ENCODE measurements around the gene PPARD. TPM values are rescaled to one million over a fixed set of nuclear protein-coding genes. Genes with fewer than 3 reads are reported as not detected.

PPARD gene
- total and polyA plus RNA-seq, 2 of the 13 experiments (the other 11 are each of a cell fraction or from before 2014, with no cell fraction given): 6.1 to 13.3 TPM

- TF ChIP-seq HBP1 (CRISPR knock-in tag; IDR thresholded peaks at IDR 0.05; ENCODE audit: low read depth): no peak
- no peak for TF ChIP-seq FLYWCH1 (CRISPR knock-in tag; IDR thresholded peaks at IDR 0.05)
- peak; percentile 33; the same call in 1 of the 2 replicates for TF ChIP-seq CBX5 (CRISPR knock-in tag; IDR thresholded peaks at IDR 0.05; ENCODE audit: borderline replicate concordance)
- TF ChIP-seq IRF2 (CRISPR knock-in tag; IDR thresholded peaks at IDR 0.05): no peak; the same call in 1 of the 2 replicates
- TF ChIP-seq DNMT3B (CRISPR knock-in tag; conservative IDR thresholded peaks at IDR 0.05): no peak
- no peak for TF ChIP-seq ZNF362 (CRISPR knock-in tag; IDR thresholded peaks at IDR 0.05; ENCODE audit: borderline replicate concordance)
- TF ChIP-seq ELF4 (CRISPR knock-in tag; IDR thresholded peaks at IDR 0.05; ENCODE audit: borderline replicate concordance): no peak
- TF ChIP-seq RFXAP (CRISPR knock-in tag; IDR thresholded peaks at IDR 0.05; ENCODE audit: borderline replicate concordance): no peak
- no peak for TF ChIP-seq KLF11 (CRISPR knock-in tag; IDR thresholded peaks at IDR 0.05)
- no peak for TF ChIP-seq HHEX (CRISPR knock-in tag; IDR thresholded peaks at IDR 0.05)
- peak; percentile 68; the same call in 1 of the 2 replicates for TF ChIP-seq ARNTL (CRISPR knock-in tag; IDR thresholded peaks at IDR 0.05)
- TF ChIP-seq MIER2 (CRISPR knock-in tag; IDR thresholded peaks at IDR 0.05): peak; percentile 63; the same call in 1 of the 2 replicates
- TF ChIP-seq HDAC1 (CRISPR knock-in tag; IDR thresholded peaks at IDR 0.05): no peak
- TF ChIP-seq TCF7 (IDR thresholded peaks at IDR 0.05; ENCODE audit: low read depth): no peak
- TF ChIP-seq PITX1 (CRISPR knock-in tag; IDR thresholded peaks at IDR 0.05): no peak
- TF ChIP-seq ZNF24 (IDR thresholded peaks at IDR 0.05): no peak
- TF ChIP-seq ARID3A (IDR thresholded peaks at IDR 0.05; ENCODE audit: low read depth, low read length): 0 out of 2 replicates have a peak, but pooled peaks have one; percentile 13
- no peak for TF ChIP-seq ZNF224 (CRISPR knock-in tag; IDR thresholded peaks at IDR 0.05)
- no peak for TF ChIP-seq MED1 (CRISPR knock-in tag; IDR thresholded peaks at IDR 0.05)
- TF ChIP-seq GFI1 (CRISPR knock-in tag; IDR thresholded peaks at IDR 0.05; ENCODE audit: borderline replicate concordance): no peak
- TF ChIP-seq ZC3H4 (CRISPR knock-in tag; IDR thresholded peaks at IDR 0.05; ENCODE audit: borderline replicate concordance): no peak
- no peak for TF ChIP-seq FOXP4 (CRISPR knock-in tag; IDR thresholded peaks at IDR 0.05)
- no peak for TF ChIP-seq U2AF1 (optimal IDR thresholded peaks at IDR 0.05; ENCODE audit: low read depth, low read length)
- peak; percentile 68; the same call in 1 of the 2 replicates for TF ChIP-seq MIXL1 (CRISPR knock-in tag; IDR thresholded peaks at IDR 0.05)
- TF ChIP-seq ZNF275 (CRISPR knock-in tag; IDR thresholded peaks at IDR 0.05; ENCODE audit: borderline replicate concordance): no peak
Measured at GRCh38 chr6:35294308-35294945, 47.9 kb upstream of the PPARD start (continued).

Data from HepG2 (cell line).